GM08714 (cell line): ENCODE data around the gene MRPL2.
"Not testable (repeated sequence)": the region's sequence is repeated elsewhere in the genome, so short reads cannot be mapped to it uniquely, and the experiment has no call there.

Experiments used
- H3K4me3 ChIP-seq: fragments of 200-500 bp; sonication (Bioruptor generic); 2 replicates; pipeline ENCODE4 v1.5.1; 2014; ENCODE audit warnings: mild to moderate bottlenecking, low read length, inconsistent platforms
- ZNF274 ChIP-seq: IDR thresholded peaks from 2 replicates; pipeline ENCODE4 v1.6.1; 2012; ENCODE audit warnings: mild to moderate bottlenecking, low read depth, low read length

MRPL2 gene

DNA sequence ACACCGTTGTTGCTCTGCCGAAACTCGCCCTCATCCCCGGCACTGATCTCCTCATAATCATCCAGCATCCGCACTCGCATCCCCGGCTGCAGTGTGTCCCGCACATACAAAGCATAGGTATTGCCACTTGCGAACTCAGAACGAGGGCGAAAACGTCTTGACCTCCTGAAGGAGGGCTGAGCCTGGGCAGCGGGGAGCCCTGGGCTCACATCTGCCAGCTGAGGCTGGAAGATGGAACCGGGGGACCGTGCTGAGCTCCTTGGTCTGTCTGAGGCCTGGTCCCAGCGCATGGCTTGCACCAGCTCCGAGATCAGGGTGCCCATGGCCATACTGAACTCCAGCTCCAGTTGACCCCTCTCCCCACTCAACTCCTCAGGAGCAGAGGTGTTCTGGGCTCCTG, 8.3 kb downstream of the MRPL2 start:
- no peak overlapping the region for H3K4me3 ChIP-seq
- TF ChIP-seq ZNF274 = no peak

GRCh38 chr6:43047998-43048397, 11.2 kb downstream of the MRPL2 start:
- no peak for TF ChIP-seq ZNF274
- no peak overlapping the region for H3K4me3 ChIP-seq

GRCh38 chr6:43045371-43045930, 13.8 kb downstream of the MRPL2 start:
- H3K4me3 ChIP-seq = no peak overlapping the region
- TF ChIP-seq ZNF274 = no peak

- H3K4me3 ChIP-seq = no peak overlapping the region
- no peak for TF ChIP-seq ZNF274
Observed at GRCh38 chr6:43043310-43043709, 15.9 kb downstream of the MRPL2 start.

DNA sequence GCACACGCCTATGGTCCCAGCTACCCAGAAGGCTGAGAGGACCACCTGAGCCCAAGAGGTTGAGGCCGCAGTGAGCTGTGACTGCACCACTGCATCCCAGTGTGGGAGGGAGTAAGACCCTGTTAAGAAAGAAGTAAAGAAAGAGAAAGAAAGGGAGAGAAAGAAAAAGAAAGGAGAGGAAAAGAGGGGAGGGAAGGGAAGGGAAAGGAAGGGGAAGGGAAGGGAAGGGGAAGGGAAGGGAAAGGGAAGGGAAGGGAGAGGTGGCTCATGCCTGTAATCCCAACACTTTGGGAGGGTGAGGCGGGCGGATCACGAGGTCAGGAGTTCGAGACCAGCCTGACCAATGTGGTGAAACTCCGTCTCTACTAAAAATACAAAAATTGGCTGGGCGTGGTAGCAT, 17.8 kb downstream of the MRPL2 start:
- not testable (repeated sequence) for H3K4me3 ChIP-seq

- no peak overlapping the region for H3K4me3 ChIP-seq
- TF ChIP-seq ZNF274 = no peak
Observed at GRCh38 chr6:43040542-43041257, 18.5 kb downstream of the MRPL2 start.

GRCh38 chr6:43038727-43039126, 20.5 kb downstream of the MRPL2 start:
- H3K4me3 ChIP-seq = no peak overlapping the region
- no peak for TF ChIP-seq ZNF274

DNA sequence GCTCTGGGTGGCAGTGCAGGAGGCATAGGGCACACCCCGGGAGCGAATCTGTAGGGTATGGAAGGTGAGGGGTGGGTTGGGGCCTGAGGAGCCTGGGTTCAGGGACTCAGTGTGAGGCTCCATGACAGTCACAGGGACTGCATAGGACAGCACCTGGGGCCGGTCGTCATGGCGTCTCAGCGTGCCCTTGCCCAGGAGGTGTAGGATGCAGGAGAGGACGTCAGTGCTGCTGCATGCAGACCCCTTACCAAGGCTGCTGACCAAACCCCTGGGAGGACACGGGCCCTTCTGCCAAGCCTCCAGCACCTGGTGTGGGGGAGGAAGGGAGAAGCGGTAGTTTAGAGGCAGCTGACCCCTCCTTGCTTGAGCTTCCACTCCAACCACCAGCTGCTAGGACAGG, 21.5 kb downstream of the MRPL2 start:
- no peak overlapping the region for H3K4me3 ChIP-seq
- no peak for TF ChIP-seq ZNF274

GRCh38 chr6:43037197-43037596, 22.0 kb downstream of the MRPL2 start:
- no peak for TF ChIP-seq ZNF274
- no peak overlapping the region for H3K4me3 ChIP-seq

DNA sequence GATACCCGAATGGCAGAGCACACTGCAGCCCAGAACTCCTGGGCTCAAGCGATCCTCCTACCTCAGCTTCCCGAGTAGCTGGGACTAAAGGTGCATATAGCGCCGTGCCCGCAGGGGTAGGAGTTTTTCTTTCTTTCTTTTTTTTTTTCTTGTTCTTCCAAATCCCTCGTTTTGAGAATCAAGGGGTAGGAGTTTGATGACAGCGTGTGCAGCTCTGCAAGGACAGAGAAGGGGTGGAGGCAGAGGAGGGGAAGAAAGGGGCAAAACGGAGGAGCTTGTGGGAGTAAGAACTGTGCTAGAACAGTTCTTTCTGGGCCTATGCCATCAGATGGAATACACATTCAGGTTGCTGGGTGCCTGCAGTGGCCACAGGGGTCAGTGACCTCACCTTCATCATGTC, 22.5 kb downstream of the MRPL2 start:
- TF ChIP-seq ZNF274 = no peak
- H3K4me3 ChIP-seq = no peak overlapping the region

- H3K4me3 ChIP-seq = no peak overlapping the region
- TF ChIP-seq ZNF274 = no peak
Observed at GRCh38 chr6:43035495-43036194, 23.6 kb downstream of the MRPL2 start.

DNA sequence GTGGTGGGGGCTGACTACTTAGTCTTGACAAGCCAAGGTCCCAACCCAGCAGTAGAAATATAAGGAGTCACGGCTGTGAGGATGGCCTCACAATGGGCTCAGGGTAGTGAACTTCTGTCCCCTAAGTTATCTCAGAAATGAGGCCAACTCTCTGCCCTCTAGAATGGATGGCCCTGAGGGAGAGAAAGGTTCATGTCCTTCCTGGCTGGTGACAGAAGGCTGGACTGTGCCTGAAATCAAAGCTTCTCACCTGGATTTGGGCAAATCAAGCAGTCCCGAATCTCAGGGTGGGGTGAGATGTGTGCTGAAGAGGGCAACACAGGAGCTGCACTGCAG, 25.1 kb downstream of the MRPL2 start:
- H3K4me3 ChIP-seq = no peak overlapping the region
- TF ChIP-seq ZNF274 = no peak

DNA sequence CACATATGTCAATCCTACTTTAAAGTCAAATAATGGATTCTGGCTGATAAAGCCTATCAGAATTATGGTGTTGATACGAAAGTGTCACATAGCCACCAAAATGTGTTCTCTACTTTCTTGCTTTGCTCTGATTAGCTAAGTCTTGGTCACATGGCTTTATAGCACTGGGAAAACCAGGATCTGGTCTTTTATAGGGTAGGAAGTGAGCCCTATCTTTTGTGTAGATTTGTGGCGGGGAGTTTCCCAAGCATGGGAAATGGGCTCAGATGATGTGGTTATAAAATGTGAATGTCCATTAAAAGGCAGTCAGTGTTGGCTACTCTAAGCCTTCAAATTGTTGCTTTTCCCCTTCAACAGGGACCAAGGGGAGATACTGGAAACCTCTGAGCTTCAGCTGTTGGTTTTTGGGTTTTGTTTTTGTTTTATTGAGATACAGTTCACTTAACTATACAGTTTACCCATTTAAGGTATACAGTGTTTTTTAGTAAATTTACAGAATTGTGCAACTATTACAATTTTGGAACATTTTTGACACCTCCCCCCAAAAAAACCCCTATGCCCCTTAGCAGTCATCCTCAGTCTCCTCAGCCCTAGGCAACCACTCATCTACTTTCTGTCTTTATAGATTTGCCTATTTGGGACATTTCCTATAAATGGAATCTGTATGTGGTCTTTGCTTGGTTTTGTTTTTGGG, 25.6 kb downstream of the MRPL2 start:
- no peak for TF ChIP-seq ZNF274
- no peak overlapping the region for H3K4me3 ChIP-seq

DNA sequence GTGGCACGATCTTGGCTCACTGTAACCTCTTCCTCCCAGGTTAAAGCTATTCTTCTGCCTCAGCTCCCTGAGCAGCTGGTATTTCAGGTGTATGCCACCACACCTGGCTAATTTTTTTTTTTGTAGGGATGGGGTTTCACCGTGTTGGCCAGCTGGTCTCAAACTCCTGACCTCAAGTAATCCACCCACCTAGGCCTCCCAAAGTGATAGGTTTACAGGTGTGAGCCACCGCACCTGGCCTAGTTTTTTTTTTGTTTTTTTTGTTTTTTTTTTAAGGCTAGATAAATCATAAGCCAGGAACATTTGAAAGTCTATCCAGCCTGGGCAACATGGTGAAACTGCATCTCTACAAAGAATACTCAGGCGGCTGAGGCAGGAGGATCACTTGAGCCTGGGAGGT, 26.9 kb downstream of the MRPL2 start:
- TF ChIP-seq ZNF274 = no peak
- H3K4me3 ChIP-seq = no peak overlapping the region

- no peak overlapping the region for H3K4me3 ChIP-seq
- TF ChIP-seq ZNF274 = no peak
Observed at GRCh38 chr6:43029120-43029519, 30.1 kb downstream of the MRPL2 start.
